ENCODE data around the gene CEBPA. TPM values are rescaled to one million over a fixed set of nuclear protein-coding genes. Genes with fewer than 3 reads are reported as not detected.
"Not testable (repeated sequence)": the region's sequence is repeated elsewhere in the genome, so short reads cannot be mapped to it uniquely, and the experiment has no call there.

The CEBPA gene
- total and polyA plus RNA-seq, 10 of the 15 experiments (the other 5 are each of a cell fraction or from before 2014, with no cell fraction given): 0.04 to 0.36 (median 0.13) TPM; not detected in 4

GRCh38 chr19:33323093-33323820 lies 20.9 kb upstream of the CEBPA start:
- H3K4me2 ChIP-seq (ENCODE audit: control insufficient read depth, insufficient read depth): no peak overlapping the region
- H4K20me1 ChIP-seq (ENCODE audit: control insufficient read depth, insufficient read depth): no peaks in the 10 kb centered on the region
- H3K4me1 ChIP-seq (ENCODE audit: control insufficient read depth, insufficient read depth, low read length): no peaks in the 10 kb centered on the region
- no peak for TF ChIP-seq MYB (IDR thresholded peaks at IDR 0.05; ENCODE audit: borderline replicate concordance, low read depth, low read length)
- SMC1A ChIA-PET (ENCODE audit: uncharacterized antibody, unreplicated experiment): no interaction called here
- POLR2A ChIA-PET: no interaction called here
- no peaks in the 10 kb centered on the region for H3K79me2 ChIP-seq (ENCODE audit: control insufficient read depth, insufficient read depth, low read length)
- RAD21 ChIA-PET (ENCODE audit: unreplicated experiment): no interaction called here
- no peak overlapping the region for H3K4me3 ChIP-seq
- FAIRE-seq (no peak), DNase-seq (ENCODE audit: low read depth, low spot score) (no peak), ATAC-seq (no peak)
- H3K27ac ChIP-seq (ENCODE audit: control insufficient read depth, insufficient read depth): no peak overlapping the region
- H2AFZ ChIP-seq (ENCODE audit: control insufficient read depth, low read depth, low read length): no peak overlapping the region
- BruUV-seq (replicated peaks): no TSS peak
- intact Hi-C loops (cut with micrococcal nuclease; ENCODE audit: unreplicated experiment) (no loop called here), in situ Hi-C loops (cut with MboI) (no loop called here)
- CTCF ChIA-PET: no interaction called here
- H3K9me3 ChIP-seq (replicated peaks; ENCODE audit: control insufficient read depth, insufficient read depth, low read length): no peaks in the 10 kb centered on the region
- WGBS (ENCODE audit: insufficient coverage, insufficient replicate concordance, low lambda C conversion rate, missing lambda C conversion rate): 46% methylated on average over 6 of the region's 6 CpGs
- no peaks in the 10 kb centered on the region for H3K36me3 ChIP-seq (ENCODE audit: control insufficient read depth in 2 of 2, insufficient read depth in 2 of 2, low read length in 1 of 2)
- H3K27me3 ChIP-seq (replicated peaks in 1 of 2; ENCODE audit: control insufficient read depth in 2 of 2, insufficient read depth in 2 of 2, low read length in 1 of 2): no peaks in the 10 kb centered on the region; a peak in 1 of 4 replicates
- H3K9ac ChIP-seq (ENCODE audit: control insufficient read depth, insufficient read depth, low read length): no peak overlapping the region

GRCh38 chr19:33320636-33321035 lies 18.3 kb upstream of the CEBPA start:
- ChIA-PET RAD21 (ENCODE audit: unreplicated experiment) (no interaction called here), POLR2A (no interaction called here), SMC1A (ENCODE audit: uncharacterized antibody, unreplicated experiment) (no interaction called here), CTCF (no interaction called here)
- FAIRE-seq (no peak), DNase-seq (ENCODE audit: low read depth, low spot score) (no peak), ATAC-seq (no peak)
- Histone ChIP-seq H3K4me1 (ENCODE audit: control insufficient read depth, insufficient read depth, low read length) (no peaks in the 10 kb centered on the region), H3K4me2 (ENCODE audit: control insufficient read depth, insufficient read depth) (no peak overlapping the region), H3K36me3 (ENCODE audit: control insufficient read depth in 2 of 2, insufficient read depth in 2 of 2, low read length in 1 of 2) (no peaks in the 10 kb centered on the region), H3K79me2 (ENCODE audit: control insufficient read depth, insufficient read depth, low read length) (no peaks in the 10 kb centered on the region), H3K9ac (ENCODE audit: control insufficient read depth, insufficient read depth, low read length) (no peak overlapping the region), H3K27ac (ENCODE audit: control insufficient read depth, insufficient read depth) (no peak overlapping the region), H2AFZ (ENCODE audit: control insufficient read depth, low read depth, low read length) (no peak overlapping the region), H3K27me3 (replicated peaks in 1 of 2; ENCODE audit: control insufficient read depth in 2 of 2, insufficient read depth in 2 of 2, low read length in 1 of 2) (no peaks in the 10 kb centered on the region), H4K20me1 (ENCODE audit: control insufficient read depth, insufficient read depth) (no peaks in the 10 kb centered on the region), H3K9me3 (replicated peaks; ENCODE audit: control insufficient read depth, insufficient read depth, low read length) (no peaks in the 10 kb centered on the region), H3K4me3 (no peak overlapping the region)
- in situ Hi-C loops (cut with MboI) (no loop called here), intact Hi-C loops (cut with micrococcal nuclease; ENCODE audit: unreplicated experiment) (no loop called here)
- 94% methylated on average over 1 of the region's 1 CpG for WGBS (ENCODE audit: insufficient coverage, insufficient replicate concordance, low lambda C conversion rate, missing lambda C conversion rate)
- TF ChIP-seq REST (IDR thresholded peaks at IDR 0.05; ENCODE audit: low read depth, low read length): no peak
- TF ChIP-seq ELK1 (IDR thresholded peaks at IDR 0.05; ENCODE audit: low read depth, low read length): no peak
- no TSS peak for BruUV-seq (replicated peaks)

- WGBS (ENCODE audit: insufficient coverage, insufficient replicate concordance, low lambda C conversion rate, missing lambda C conversion rate): 77% methylated on average over 3 of the region's 4 CpGs
- H3K79me2 ChIP-seq (ENCODE audit: control insufficient read depth, insufficient read depth, low read length); intact Hi-C loops (cut with micrococcal nuclease; ENCODE audit: unreplicated experiment); in situ Hi-C loops (cut with MboI); H3K4me3 ChIP-seq; CTCF ChIA-PET; SMC1A ChIA-PET (ENCODE audit: uncharacterized antibody, unreplicated experiment); ATAC-seq; RAD21 ChIA-PET (ENCODE audit: unreplicated experiment); H3K27me3 ChIP-seq (replicated peaks in 1 of 2; ENCODE audit: control insufficient read depth in 2 of 2, insufficient read depth in 2 of 2, low read length in 1 of 2); H3K36me3 ChIP-seq (ENCODE audit: control insufficient read depth in 2 of 2, insufficient read depth in 2 of 2, low read length in 1 of 2); H3K4me2 ChIP-seq (ENCODE audit: control insufficient read depth, insufficient read depth); H3K27ac ChIP-seq (ENCODE audit: control insufficient read depth, insufficient read depth); H3K9ac ChIP-seq (ENCODE audit: control insufficient read depth, insufficient read depth, low read length); BruUV-seq (replicated peaks); H3K4me1 ChIP-seq (ENCODE audit: control insufficient read depth, insufficient read depth, low read length); H4K20me1 ChIP-seq (ENCODE audit: control insufficient read depth, insufficient read depth); H2AFZ ChIP-seq (ENCODE audit: control insufficient read depth, low read depth, low read length); FAIRE-seq; H3K9me3 ChIP-seq (replicated peaks; ENCODE audit: control insufficient read depth, insufficient read depth, low read length); DNase-seq (ENCODE audit: low read depth, low spot score); POLR2A ChIA-PET: not testable (repeated sequence)
Observed at GRCh38 chr19:33317991-33318390, 15.7 kb upstream of the CEBPA start.

All from GM12878 (cell line).